K562 (cell line): ENCODE measurements around the gene GLT1D1. TPM values are rescaled to one million over a fixed set of nuclear protein-coding genes. Genes with fewer than 3 reads are reported as not detected.
A peak's percentile ranks its signal among the peaks of the same experiment; 100 is the strongest.

Source experiments
- ATAC-seq: fragments of 200-7000 bp; cut with Tn5 transposase; 3 replicates; pipeline ENCODE4 v1.9.1; 2020; ENCODE audit warnings: moderate library complexity
- BruUV-seq: library from RNA; stranded (reverse); fragments of 400-500 nt; replicated peaks from 2 replicates; lab custom pipeline; 2021; lab: Mats Ljungman, UMichigan
- CTCF ChIA-PET: fragments of 300-600 bp; formaldehyde crosslinking; extraction: SDS; loops from one replicate; lab custom pipeline; 2021; ENCODE audit warnings: low intra/inter-chr PET ratio; lab: Yijun Ruan, JAX
- POLR2A ChIA-PET: fragments of 300-600, 350-650 bp; sonication (Branson Sonifier 250); formaldehyde crosslinking; extraction: SDS; loops from one replicate; lab custom pipeline; 2021; ENCODE audit warnings: antibody characterized with exemption, inconsistent platforms; lab: Yijun Ruan, JAX
- DNase-seq, 4 experiments: peaks; one replicate each; pipeline versions ENCODE4 v3.0.0 to v3.0.0-alpha.2; 2011 to 2018; ENCODE audit warnings: low spot score in 3 of 4, mixed read lengths in 3 of 4; ENCODE audit errors: extremely low read depth in 1 of 4
- FAIRE-seq: peaks from 2 replicates; lab custom pipeline; 2011; peaks lifted over from hg19 to GRCh38; lab: Jason Lieb, UNC
- H2AFZ ChIP-seq: 2 replicates; pipeline ENCODE4 v1.6.0; 2011; ENCODE audit warnings: low read depth, low read length, control low read depth, inconsistent platforms
- H3K27ac ChIP-seq: fragments of 200-600 bp; 3 replicates; pipeline ENCODE4 v1.8.0; 2011; ENCODE audit warnings: low read depth, mild to moderate bottlenecking, control low read depth, inconsistent platforms, low read length, moderate library complexity, mixed read lengths; ENCODE audit errors: extremely low read depth
- H3K27me3 ChIP-seq, 2 experiments: fragments of 300-600 bp in 1 of 2; 2 replicates in 1 of 2; 3 replicates in 1 of 2; pipeline versions ENCODE4 v1.6.0 to v1.8.0; 2011; ENCODE audit warnings: inconsistent platforms in 2 of 2, low read length in 2 of 2, mild to moderate bottlenecking in 1 of 2, mixed read lengths in 1 of 2, moderate library complexity in 1 of 2; ENCODE audit not compliant: control insufficient read depth in 2 of 2, insufficient read depth in 2 of 2
- H3K36me3 ChIP-seq: fragments of 300-600 bp; 3 replicates; pipeline ENCODE4 v1.8.0; 2011; ENCODE audit warnings: mild to moderate bottlenecking, low read length, inconsistent platforms; ENCODE audit not compliant: control insufficient read depth, insufficient read depth
- H3K4me1 ChIP-seq, 2 experiments: fragments of 200-600 bp in 1 of 2; replicated peaks in 1 of 2; 2 replicates in 1 of 2; 3 replicates in 1 of 2; pipeline versions ENCODE4 v1.5.1 to v1.8.0; 2011; ENCODE audit warnings: inconsistent platforms in 2 of 2, low read length in 2 of 2, mild to moderate bottlenecking in 1 of 2, mixed read lengths in 1 of 2, moderate library complexity in 1 of 2; ENCODE audit not compliant: control insufficient read depth in 2 of 2, insufficient read depth in 2 of 2
- H3K4me2 ChIP-seq: 2 replicates; pipeline ENCODE4 v1.6.1; 2011; ENCODE audit warnings: low read length, control low read depth, inconsistent platforms, mixed read lengths; ENCODE audit not compliant: insufficient read depth
- H3K4me3 ChIP-seq: fragments of 200-600 bp; sonication (generic), shearing (Covaris generic); 2 replicates; pipeline ENCODE4 v1.5.1; 2016; ENCODE audit warnings: control low read depth, inconsistent platforms
- H3K79me2 ChIP-seq: fragments of 200-600 bp; 3 replicates; pipeline ENCODE4 v1.8.0; 2011; ENCODE audit warnings: low read length, inconsistent platforms; ENCODE audit not compliant: control insufficient read depth, insufficient read depth
- H3K9ac ChIP-seq, 2 experiments: 2 replicates each; pipeline versions ENCODE4 v1.6.0 to v1.6.1; 2011; ENCODE audit warnings: low read depth in 2 of 2, low read length in 2 of 2, control low read depth in 1 of 2, inconsistent platforms in 1 of 2, mild to moderate bottlenecking in 1 of 2, mixed read lengths in 1 of 2; ENCODE audit not compliant: insufficient read depth in 1 of 2
- H3K9me1 ChIP-seq: one replicate; pipeline ENCODE4 v1.6.0; 2011; ENCODE audit warnings: inconsistent platforms, mild to moderate bottlenecking, low read length, moderate library complexity; ENCODE audit not compliant: control insufficient read depth, insufficient read depth
- H3K9me3 ChIP-seq: replicated peaks from 2 replicates; pipeline ENCODE4 v1.5.1; 2011; ENCODE audit warnings: low read depth, low read length, inconsistent platforms; ENCODE audit not compliant: control insufficient read depth, insufficient read depth
- H4K20me1 ChIP-seq: replicated peaks from 2 replicates; pipeline ENCODE4 v1.6.1; 2011; ENCODE audit warnings: low read length, inconsistent platforms, mixed read lengths; ENCODE audit not compliant: control insufficient read depth, insufficient read depth
- DNMT1 ChIP-seq: fragments of 450-650 bp; IDR thresholded peaks from 2 replicates; pipeline ENCODE4 v1.6.1; 2016; ENCODE audit warnings: antibody characterized with exemption, mild to moderate bottlenecking
- FOS ChIP-seq: IDR thresholded peaks from 3 replicates; pipeline ENCODE4 v1.6.1; 2011; ENCODE audit not compliant: insufficient read length; ENCODE audit errors: extremely low read depth
- KLF13 ChIP-seq: fragments of 450-650 bp; IDR thresholded peaks from 2 replicates; pipeline ENCODE4 v1.6.1; 2016; ENCODE audit warnings: missing genetic modification characterization, low read depth, mild to moderate bottlenecking, missing compliant biosample characterization, moderate library complexity, borderline replicate concordance
- MEF2D ChIP-seq: conservative IDR thresholded peaks from 2 replicates; pipeline ENCODE4 v1.6.1; 2016; ENCODE audit warnings: low read depth, missing genetic modification characterization, missing compliant biosample characterization
- PHF21A ChIP-seq: fragments of 450-650 bp; IDR thresholded peaks from 2 replicates; pipeline ENCODE4 v1.6.1; 2017; ENCODE audit warnings: low read depth, borderline replicate concordance
- PHF8 ChIP-seq: fragments of 200-600 bp; sonication (generic); IDR thresholded peaks from 2 replicates; pipeline ENCODE4 v1.6.1; 2012; ENCODE audit warnings: mixed run types, mild to moderate bottlenecking, inconsistent platforms, low read length, moderate library complexity, borderline replicate concordance
- POLR3A ChIP-seq: IDR thresholded peaks from 2 replicates; pipeline ENCODE4 v1.6.1; 2011; ENCODE audit warnings: borderline replicate concordance, mild to moderate bottlenecking, moderate library complexity; ENCODE audit not compliant: insufficient read length, insufficient read depth; ENCODE audit errors: extremely low read depth
- PRDM10 ChIP-seq: fragments of 450-650 bp; IDR thresholded peaks from 2 replicates; pipeline ENCODE4 v1.6.1; 2018; ENCODE audit not compliant: partially characterized antibody
- RBFOX2 ChIP-seq: fragments of 200-400 bp; formaldehyde crosslinking; IDR thresholded peaks from 2 replicates; pipeline ENCODE4 v1.6.1; 2017; ENCODE audit warnings: low read depth, mild to moderate bottlenecking, low read length, moderate library complexity
- ZNF253 ChIP-seq: fragments of 250-450 bp; sonication (Bioruptor Pico); conservative IDR thresholded peaks from 2 replicates; pipeline ENCODE4 v1.6.1; 2021; ENCODE audit warnings: mild to moderate bottlenecking
- ZNF274 ChIP-seq: IDR thresholded peaks from 2 replicates; pipeline ENCODE4 v1.6.1; 2011; ENCODE audit warnings: low read depth, mild to moderate bottlenecking, low read length, moderate library complexity, borderline replicate concordance
- ZNF3 ChIP-seq: fragments of 250-450 bp; sonication (Bioruptor Pico); IDR thresholded peaks from 2 replicates; pipeline ENCODE4 v1.5.0; 2021; ENCODE audit warnings: mild to moderate bottlenecking, moderate library complexity
- ZNF354B ChIP-seq: fragments of 250-450 bp; sonication (Bioruptor Pico); IDR thresholded peaks from 2 replicates; pipeline ENCODE4 v1.4.0; 2020
- ZNF445 ChIP-seq: fragments of 250-450 bp; sonication (Bioruptor Pico); IDR thresholded peaks from 2 replicates; pipeline ENCODE4 v1.4.0; 2020; ENCODE audit warnings: low read depth, mild to moderate bottlenecking, moderate library complexity
- ZSCAN29 ChIP-seq: fragments of 450-650 bp; IDR thresholded peaks from 2 replicates; pipeline ENCODE4 v1.6.1; 2017
- WGBS: fragments of 100-300 bp; shearing (Covaris generic); methylation state at CpG from one replicate; pipeline ENCODE4 v1.1.6; 2016; ENCODE audit warnings: low coverage, mixed read lengths; ENCODE audit not compliant: insufficient coverage; ENCODE audit errors: missing lambda C conversion rate; 5-methylcytosine and 5-hydroxymethylcytosine counted together
- in situ Hi-C: fragments of 300-500 bp; cut with MboI; formaldehyde crosslinking; loops from 4 replicates; pipeline ENCODE4 v1.15.0; 2018; ENCODE audit warnings: inconsistent platforms, mixed read lengths
- intact Hi-C: fragments of 100-400 bp; cut with micrococcal nuclease; formaldehyde crosslinking; loops from 2 replicates; pipeline ENCODE4 v1.14.2; 2022
- polyA plus RNA-seq, 8 experiments: library from polyadenylated mRNA; depleted of rRNA in 4 of 8; stranded (reverse) in 5 of 8; unstranded in 3 of 8; fragments of >200 nt; fragmentation: Nextera tagmentation in 2 of 8; fragmentation: Illumina TruSeq in 1 of 8; extraction: Ambion mirVana in 2 of 8; extraction: Trizol in 1 of 8; gene quantifications; 2 replicates each; pipeline versions ENCODE4 v1.2.1 to v1.2.3, GENCODE V29; 2011 to 2014; ENCODE audit warnings: inconsistent platforms in 1 of 8, missing spikeins in 1 of 8
- total RNA-seq, 7 experiments: library from RNA; depleted of rRNA in 6 of 7; stranded (reverse); fragments of >200 nt in 6 of 7; fragmentation: Illumina TruSeq in 2 of 7; extraction: Trizol in 2 of 7; gene quantifications; 2 replicates each; pipeline versions ENCODE4 v1.2.1 to v1.2.3, GENCODE V29; 2011 to 2021; ENCODE audit warnings: low replicate concordance in 1 of 7

Gene GLT1D1
- total and polyA plus RNA-seq, 9 of the 15 experiments (the other 6 are each of a cell fraction or from before 2014, with no cell fraction given): 0.04 TPM; not detected in 8

GRCh38 chr12:128932521-128932920, 79.2 kb downstream of the GLT1D1 start:
- Histone ChIP-seq H3K79me2 (no peaks in the 10 kb centered on the region), H3K4me3 (no peak overlapping the region), H3K9me3 (no peaks in the 10 kb centered on the region), H4K20me1 (no peaks in the 10 kb centered on the region), H3K9ac (no peak overlapping the region), H3K27me3 (peaks cover 25 to 64% of the 10 kb centered on the region in 2 experiments; a peak in 4 of 5 replicates), H3K27ac (no peak overlapping the region), H2AFZ (peak overlapping the region; percentile 70), H3K36me3 (no peaks in the 10 kb centered on the region), H3K4me1 (peaks cover 0 to 9% of the 10 kb centered on the region in 2 experiments; a peak in 2 of 5 replicates), H3K9me1 (no peaks in the 10 kb centered on the region), H3K4me2 (peak overlapping the region; percentile 38)
- ChIA-PET CTCF (no interaction called here), POLR2A (no interaction called here)
- no TSS peak for BruUV-seq
- no peak for ATAC-seq
- in situ Hi-C loops (no loop called here), intact Hi-C loops (no loop called here)
- DNase-seq: no peak
- no peak for TF ChIP-seq ZNF354B (CRISPR knock-in tag)
- TF ChIP-seq KLF13 (tag): no peak
- TF ChIP-seq ZNF445: no peak
- TF ChIP-seq POLR3A: no peak
- TF ChIP-seq PHF8: no peak
- TF ChIP-seq PRDM10: no peak
- TF ChIP-seq ZNF253 (CRISPR knock-in tag): no peak
- no peak for TF ChIP-seq MEF2D (tag)
- no peak for TF ChIP-seq FOS
- no peak for TF ChIP-seq PHF21A
- no peak for TF ChIP-seq ZNF274
- TF ChIP-seq ZNF3 (CRISPR knock-in tag): no peak
- TF ChIP-seq ZSCAN29: no peak
- TF ChIP-seq DNMT1: no peak
- no peak for TF ChIP-seq RBFOX2
- no peak for FAIRE-seq
- 4% methylated on average over 20 of the region's 20 CpGs for WGBS
